ENCODE results near the gene C10orf143.
A peak's percentile ranks its signal among the peaks of the same experiment; 100 is the strongest.
"Not testable (repeated sequence)": the region's sequence is repeated elsewhere in the genome, so short reads cannot be mapped to it uniquely, and the experiment has no call there.

Gene C10orf143

GRCh38 chr10:130027716-130028464 lies 82.7 kb downstream of the C10orf143 start:
- Histone ChIP-seq H3K27me3 (no peaks in the 10 kb centered on the region), H3K4me3 (ENCODE audit: low read depth, low read length) (no peak overlapping the region), H3K36me3 (no peaks in the 10 kb centered on the region), H3K4me1 (no peaks in the 10 kb centered on the region), H3K9me3 (no peaks in the 10 kb centered on the region)
- peak; percentile 93 for DNase-seq
- TF ChIP-seq CTCF (IDR thresholded peaks at IDR 0.05; ENCODE audit: low read depth, low read length), result no peak

DNA sequence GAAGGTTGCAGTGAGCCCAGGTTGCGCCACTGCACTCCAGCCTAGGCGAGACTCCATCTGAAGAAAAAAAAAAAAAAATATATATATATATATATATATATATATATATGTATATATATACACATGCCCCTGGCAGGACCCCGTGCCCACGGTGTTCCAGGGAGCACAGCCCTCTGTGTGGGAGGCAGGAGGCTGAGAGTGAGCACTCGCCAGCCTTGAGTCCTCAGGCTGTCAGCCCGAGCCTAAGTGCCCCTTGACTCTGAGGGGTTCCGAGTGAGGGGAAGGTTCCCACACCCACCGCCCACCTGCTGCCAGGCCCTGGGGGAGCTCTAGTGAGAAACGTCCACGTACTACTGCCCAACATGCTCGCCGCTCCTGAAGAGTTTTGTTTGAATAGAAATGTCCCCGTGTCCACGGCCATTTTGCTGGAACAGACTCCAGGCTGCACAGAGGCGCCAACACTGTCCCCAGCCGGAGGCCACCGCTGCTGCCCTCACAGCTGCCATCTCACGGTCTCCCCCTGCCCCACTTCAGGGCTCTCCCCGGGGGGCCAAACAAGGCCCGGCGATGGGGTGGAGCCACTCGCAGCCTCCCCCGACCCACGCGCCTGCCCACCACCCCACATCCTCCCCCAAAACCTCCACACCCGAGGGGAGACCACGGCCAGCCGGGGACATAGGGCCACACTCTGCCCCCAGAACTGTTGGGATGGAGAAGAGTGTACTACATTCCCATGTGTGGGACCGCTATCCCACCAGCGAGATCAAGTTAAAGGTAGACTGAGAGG lies 83.8 kb downstream of the C10orf143 start:
- Histone ChIP-seq H3K4me1 (no peaks in the 10 kb centered on the region), H3K36me3 (no peaks in the 10 kb centered on the region), H3K9me3 (no peaks in the 10 kb centered on the region), H3K4me3 (ENCODE audit: low read depth, low read length) (no peak overlapping the region), H3K27me3 (no peaks in the 10 kb centered on the region)
- DNase-seq, result no peak
- TF ChIP-seq CTCF (IDR thresholded peaks at IDR 0.05; ENCODE audit: low read depth, low read length), result no peak

- no peaks in the 10 kb centered on the region for H3K9me3 ChIP-seq
- no peak for TF ChIP-seq CTCF (IDR thresholded peaks at IDR 0.05; ENCODE audit: low read depth, low read length)
- no peak overlapping the region for H3K4me3 ChIP-seq (ENCODE audit: low read depth, low read length)
- H3K4me1 ChIP-seq, result no peaks in the 10 kb centered on the region
- no peaks in the 10 kb centered on the region for H3K36me3 ChIP-seq
- no peak for DNase-seq
- no peaks in the 10 kb centered on the region for H3K27me3 ChIP-seq
Observed at GRCh38 chr10:130025811-130026485, 84.7 kb downstream of the C10orf143 start.

- no peaks in the 10 kb centered on the region for H3K9me3 ChIP-seq
- no peak for TF ChIP-seq CTCF (IDR thresholded peaks at IDR 0.05; ENCODE audit: low read depth, low read length)
- H3K4me1 ChIP-seq, result no peaks in the 10 kb centered on the region
- H3K36me3 ChIP-seq, result no peaks in the 10 kb centered on the region
- H3K4me3 ChIP-seq (ENCODE audit: low read depth, low read length), result no peak overlapping the region
- no peak for DNase-seq
- no peaks in the 10 kb centered on the region for H3K27me3 ChIP-seq
Observed at GRCh38 chr10:130025326-130025725, 85.3 kb downstream of the C10orf143 start.

DNA sequence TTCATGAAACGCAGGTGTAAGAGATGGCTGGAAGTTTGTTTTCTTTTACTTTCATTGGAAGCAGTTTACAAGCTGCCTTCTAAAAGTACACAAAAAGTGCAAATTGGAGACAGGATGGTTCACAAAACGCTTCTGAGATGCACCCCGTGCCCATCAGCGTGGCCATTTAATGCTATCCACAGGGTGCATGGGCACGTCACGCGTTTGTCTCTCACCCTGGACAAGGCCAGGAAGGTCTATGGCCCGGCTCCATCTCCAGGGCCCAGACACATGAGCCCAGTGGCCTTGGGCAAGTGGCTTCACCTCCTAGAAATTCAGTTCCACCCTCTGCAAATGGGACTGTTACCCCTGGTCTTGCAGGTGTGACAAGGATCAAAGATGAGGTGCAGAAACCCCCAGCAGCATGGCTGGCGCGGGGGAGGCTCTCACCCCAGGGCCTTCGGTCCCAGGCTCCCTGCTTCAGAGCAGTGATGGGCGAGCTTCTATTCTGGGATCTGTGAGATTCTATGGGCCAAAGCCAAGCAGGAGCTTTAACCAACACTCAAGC lies 85.8 kb downstream of the C10orf143 start:
- no peak for TF ChIP-seq CTCF (IDR thresholded peaks at IDR 0.05; ENCODE audit: low read depth, low read length)
- no peaks in the 10 kb centered on the region for H3K9me3 ChIP-seq
- H3K36me3 ChIP-seq, result no peaks in the 10 kb centered on the region
- no peak for DNase-seq
- H3K27me3 ChIP-seq, result no peaks in the 10 kb centered on the region
- H3K4me1 ChIP-seq, result no peaks in the 10 kb centered on the region
- H3K4me3 ChIP-seq (ENCODE audit: low read depth, low read length), result no peak overlapping the region

- not testable (repeated sequence) for H3K9me3 ChIP-seq; H3K27me3 ChIP-seq; DNase-seq; H3K4me3 ChIP-seq (ENCODE audit: low read depth, low read length); H3K36me3 ChIP-seq; H3K4me1 ChIP-seq
Observed at GRCh38 chr10:130024326-130024725, 86.3 kb downstream of the C10orf143 start.

All from BE2C (cell line).